ENCODE results near the gene CREG2.

CREG2 gene

DNA sequence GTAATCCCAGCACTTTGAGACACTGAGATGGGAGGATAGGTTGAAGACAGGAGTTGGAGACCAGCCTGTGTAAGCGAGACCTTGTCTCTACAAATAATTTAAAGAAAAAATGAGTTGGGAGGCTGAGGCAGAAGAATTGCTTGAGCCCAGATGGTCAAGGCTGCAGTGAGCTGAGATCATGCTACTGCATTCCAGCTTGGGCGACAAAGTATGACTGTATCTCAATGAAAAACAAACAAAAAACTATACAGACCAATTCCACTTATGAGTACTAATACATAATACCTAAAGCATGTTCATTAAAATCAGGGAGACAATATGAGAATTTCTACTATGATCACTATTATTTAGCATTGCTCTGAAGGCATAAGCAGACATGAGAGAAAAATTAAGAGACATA, 91.4 kb downstream of the CREG2 start:
- H3K36me3 Mint-ChIP-seq (ENCODE audit: low read depth), result peaks cover 39% of the 10 kb centered on the region
- no peak for DNase-seq (ENCODE audit: low spot score)
- H3K27ac Mint-ChIP-seq, result no peak overlapping the region
- no peaks in the 10 kb centered on the region for H3K9me3 Mint-ChIP-seq
- peaks cover 25% of the 10 kb centered on the region for H3K4me1 Mint-ChIP-seq (ENCODE audit: low read depth)
- no peak overlapping the region for H3K4me3 Mint-ChIP-seq
- no peaks in the 10 kb centered on the region for H3K27me3 Mint-ChIP-seq (ENCODE audit: low read depth)
